Trophoblast cell (in vitro differentiated cells and primary cell): ENCODE measurements around the gene MSI1.

ENCODE experiments used
- DNase-seq, 2 donors: peaks; one replicate each; pipeline ENCODE4 v3.0.0-alpha.2; 2016
- H2AFZ ChIP-seq: 2 replicates; pipeline ENCODE4 v1.6.1; 2013; ENCODE audit warnings: low read length, moderate library complexity, mild to moderate bottlenecking; ENCODE audit not compliant: insufficient read depth, poor library complexity
- H2AK5ac ChIP-seq: 2 replicates; pipeline ENCODE4 v1.6.1; 2013; ENCODE audit warnings: mild to moderate bottlenecking, low read length
- H2BK120ac ChIP-seq: 2 replicates; pipeline ENCODE4 v1.6.1; 2013; ENCODE audit warnings: low read length, mild to moderate bottlenecking, moderate library complexity; ENCODE audit not compliant: insufficient read depth, poor library complexity
- H2BK12ac ChIP-seq: 2 replicates; pipeline ENCODE4 v1.6.1; 2013; ENCODE audit warnings: mild to moderate bottlenecking, low read length, moderate library complexity
- H2BK5ac ChIP-seq: 2 replicates; pipeline ENCODE4 v1.6.1; 2013; ENCODE audit warnings: low read length, low read depth, moderate library complexity, mild to moderate bottlenecking; ENCODE audit not compliant: poor library complexity
- H3K14ac ChIP-seq: 2 replicates; pipeline ENCODE4 v1.6.1; 2013; ENCODE audit warnings: mild to moderate bottlenecking, low read length
- H3K18ac ChIP-seq: 2 replicates; pipeline ENCODE4 v1.6.1; 2013; ENCODE audit warnings: mild to moderate bottlenecking, low read length
- H3K23ac ChIP-seq: 2 replicates; pipeline ENCODE4 v1.6.1; 2013; ENCODE audit warnings: low read length
- H3K27ac ChIP-seq: 2 replicates; pipeline ENCODE4 v1.5.1; 2013; ENCODE audit warnings: low read depth, mild to moderate bottlenecking, inconsistent platforms, low read length, moderate library complexity
- H3K27me3 ChIP-seq: 2 replicates; pipeline ENCODE4 v1.6.1; 2013; ENCODE audit warnings: inconsistent platforms, mild to moderate bottlenecking, low read length, moderate library complexity; ENCODE audit not compliant: insufficient read depth
- H3K36me3 ChIP-seq, 2 experiments: 1 replicate in 1 of 2; 2 replicates in 1 of 2; pipeline ENCODE4 v1.6.1; 2013; ENCODE audit warnings: low read length in 2 of 2, mild to moderate bottlenecking in 2 of 2, moderate library complexity in 1 of 2; ENCODE audit not compliant: insufficient read depth in 2 of 2, control insufficient read depth in 1 of 2
- H3K4ac ChIP-seq: 2 replicates; pipeline ENCODE4 v1.6.1; 2013; ENCODE audit warnings: low read depth, mild to moderate bottlenecking, low read length, moderate library complexity
- H3K4me1 ChIP-seq, 2 experiments: 1 replicate in 1 of 2; 2 replicates in 1 of 2; pipeline ENCODE4 v1.6.1; 2013; ENCODE audit warnings: low read length in 2 of 2, mild to moderate bottlenecking in 2 of 2, moderate library complexity in 1 of 2; ENCODE audit not compliant: insufficient read depth in 2 of 2, control insufficient read depth in 1 of 2
- H3K4me2 ChIP-seq: 2 replicates; pipeline ENCODE4 v1.6.1; 2013; ENCODE audit warnings: inconsistent platforms, mild to moderate bottlenecking, low read length, moderate library complexity
- H3K4me3 ChIP-seq: 2 replicates; pipeline ENCODE4 v1.5.1; 2013; ENCODE audit warnings: mild to moderate bottlenecking, low read depth, low read length, inconsistent platforms
- H3K79me1 ChIP-seq: one replicate; pipeline ENCODE4 v1.6.1; 2013; ENCODE audit warnings: low read length
- H3K79me2 ChIP-seq: 2 replicates; pipeline ENCODE4 v1.6.1; 2013; ENCODE audit warnings: low read length, mild to moderate bottlenecking; ENCODE audit not compliant: control insufficient read depth, insufficient read depth, poor library complexity
- H3K9ac ChIP-seq: 2 replicates; pipeline ENCODE4 v1.6.1; 2013; ENCODE audit warnings: mild to moderate bottlenecking, low read length
- H3K9me3 ChIP-seq: 2 replicates; pipeline ENCODE4 v1.6.1; 2013; ENCODE audit warnings: low read depth, mild to moderate bottlenecking, control low read depth, inconsistent platforms, low read length; ENCODE audit not compliant: insufficient read depth
- H4K12ac ChIP-seq: 2 replicates; pipeline ENCODE4 v1.6.1; 2013; ENCODE audit warnings: low read depth, mild to moderate bottlenecking, low read length, moderate library complexity
- H4K8ac ChIP-seq: 2 replicates; pipeline ENCODE4 v1.6.1; 2013; ENCODE audit warnings: low read depth, mild to moderate bottlenecking, low read length, moderate library complexity
- H4K91ac ChIP-seq: one replicate; pipeline ENCODE4 v1.6.1; 2013; ENCODE audit warnings: low read depth, mild to moderate bottlenecking, low read length, moderate library complexity
- WGBS: extraction: QIAGEN DNeasy Blood & Tissue Kit; methylation state at CpG from one replicate; pipeline ENCODE4 v1.1.7; 2013; ENCODE audit warnings: missing lambda C conversion rate; ENCODE audit not compliant: insufficient read length, insufficient coverage; ENCODE audit errors: extremely low coverage; 5-methylcytosine and 5-hydroxymethylcytosine counted together

The MSI1 gene

GRCh38 chr12:120332523-120332922, 36.4 kb downstream of the MSI1 start:
- Histone ChIP-seq H2AFZ (no peak overlapping the region), H3K9ac (no peak overlapping the region), H3K4me2 (no peak overlapping the region), H3K79me1 (no peaks in the 10 kb centered on the region), H2BK120ac (no peak overlapping the region), H3K4ac (no peak overlapping the region), H3K9me3 (peaks cover 6% of the 10 kb centered on the region), H3K18ac (no peak overlapping the region), H4K8ac (no peak overlapping the region), H3K4me1 (no peaks in the 10 kb centered on the region), H3K79me2 (no peaks in the 10 kb centered on the region), H3K27me3 (no peaks in the 10 kb centered on the region), H3K27ac (no peak overlapping the region), H3K4me3 (no peak overlapping the region), H3K14ac (no peak overlapping the region), H2AK5ac (no peak overlapping the region), H2BK12ac (no peak overlapping the region), H3K23ac (no peak overlapping the region), H3K36me3 (no peaks in the 10 kb centered on the region), H4K12ac (no peak overlapping the region), H2BK5ac (no peak overlapping the region), H4K91ac (no peak overlapping the region)
- no peak for DNase-seq
- no CpG with 5 or more reads among the region's 7 CpGs for WGBS

GRCh38 chr12:120332041-120332440, 36.9 kb downstream of the MSI1 start:
- Histone ChIP-seq H4K91ac (no peak overlapping the region), H3K4me1 (no peaks in the 10 kb centered on the region), H3K4ac (no peak overlapping the region), H3K79me2 (no peaks in the 10 kb centered on the region), H3K4me3 (no peak overlapping the region), H3K9me3 (peaks cover 5% of the 10 kb centered on the region), H2BK120ac (no peak overlapping the region), H3K18ac (no peak overlapping the region), H3K14ac (no peak overlapping the region), H3K36me3 (no peaks in the 10 kb centered on the region), H2BK5ac (no peak overlapping the region), H4K12ac (no peak overlapping the region), H2AK5ac (no peak overlapping the region), H3K4me2 (no peak overlapping the region), H2BK12ac (no peak overlapping the region), H3K9ac (no peak overlapping the region), H2AFZ (no peak overlapping the region), H3K27ac (no peak overlapping the region), H3K79me1 (no peaks in the 10 kb centered on the region), H3K27me3 (no peaks in the 10 kb centered on the region), H3K23ac (no peak overlapping the region), H4K8ac (no peak overlapping the region)
- DNase-seq: no peak
- no CpG with 5 or more reads among the region's 5 CpGs for WGBS

- no peak overlapping the region for H2AFZ ChIP-seq
- no peak overlapping the region for H3K27ac ChIP-seq
- H3K79me1 ChIP-seq: no peaks in the 10 kb centered on the region
- H4K12ac ChIP-seq: no peak overlapping the region
- no peak overlapping the region for H4K91ac ChIP-seq
- no peak overlapping the region for H3K14ac ChIP-seq
- no peak overlapping the region for H3K9ac ChIP-seq
- H3K4me2 ChIP-seq: no peak overlapping the region
- H3K18ac ChIP-seq: no peak overlapping the region
- H3K9me3 ChIP-seq: peaks cover 3% of the 10 kb centered on the region
- H3K23ac ChIP-seq: no peak overlapping the region
- no peak for DNase-seq
- no peak overlapping the region for H3K4me3 ChIP-seq
- H2BK12ac ChIP-seq: no peak overlapping the region
- H3K36me3 ChIP-seq: no peaks in the 10 kb centered on the region
- H4K8ac ChIP-seq: no peak overlapping the region
- no peaks in the 10 kb centered on the region for H3K4me1 ChIP-seq
- H2AK5ac ChIP-seq: no peak overlapping the region
- no peak overlapping the region for H2BK5ac ChIP-seq
- H3K4ac ChIP-seq: no peak overlapping the region
- no peak overlapping the region for H2BK120ac ChIP-seq
- H3K79me2 ChIP-seq: no peaks in the 10 kb centered on the region
- no CpG with 5 or more reads among the region's 3 CpGs for WGBS
- H3K27me3 ChIP-seq: no peaks in the 10 kb centered on the region
These were observed 37.6 kb downstream of the MSI1 start for GRCh38 chr12:120331390-120331789.

GRCh38 chr12:120328228-120328627, 40.7 kb downstream of the MSI1 start:
- no CpG with 5 or more reads among the region's 4 CpGs for WGBS
- H3K23ac ChIP-seq: no peak overlapping the region

More at GRCh38 chr12:120328228-120328627, 40.7 kb downstream of the MSI1 start:
- Histone ChIP-seq H4K12ac (no peak overlapping the region), H3K4me2 (no peak overlapping the region), H2AK5ac (no peak overlapping the region), H3K36me3 (no peaks in the 10 kb centered on the region), H3K4me3 (no peak overlapping the region), H3K79me2 (no peaks in the 10 kb centered on the region), H3K4ac (no peak overlapping the region), H2BK5ac (no peak overlapping the region), H3K18ac (no peak overlapping the region), H3K27me3 (no peaks in the 10 kb centered on the region), H3K27ac (no peak overlapping the region), H4K8ac (no peak overlapping the region), H3K9me3 (no peaks in the 10 kb centered on the region), H4K91ac (no peak overlapping the region), H2BK120ac (no peak overlapping the region), H2BK12ac (no peak overlapping the region), H3K9ac (no peak overlapping the region), H3K14ac (no peak overlapping the region), H3K79me1 (no peaks in the 10 kb centered on the region), H3K4me1 (peaks cover 2% of the 10 kb centered on the region in 2 experiments), H2AFZ (no peak overlapping the region)
- no peak for DNase-seq
